Glomerular visceral epithelial cell (primary cell): ENCODE measurements around the gene NECTIN1.

ENCODE experiments used
- DNase-seq: peaks from one replicate; pipeline ENCODE4 v3.0.0-alpha.2; 2016; ENCODE audit errors: extremely low spot score

NECTIN1 gene

DNA sequence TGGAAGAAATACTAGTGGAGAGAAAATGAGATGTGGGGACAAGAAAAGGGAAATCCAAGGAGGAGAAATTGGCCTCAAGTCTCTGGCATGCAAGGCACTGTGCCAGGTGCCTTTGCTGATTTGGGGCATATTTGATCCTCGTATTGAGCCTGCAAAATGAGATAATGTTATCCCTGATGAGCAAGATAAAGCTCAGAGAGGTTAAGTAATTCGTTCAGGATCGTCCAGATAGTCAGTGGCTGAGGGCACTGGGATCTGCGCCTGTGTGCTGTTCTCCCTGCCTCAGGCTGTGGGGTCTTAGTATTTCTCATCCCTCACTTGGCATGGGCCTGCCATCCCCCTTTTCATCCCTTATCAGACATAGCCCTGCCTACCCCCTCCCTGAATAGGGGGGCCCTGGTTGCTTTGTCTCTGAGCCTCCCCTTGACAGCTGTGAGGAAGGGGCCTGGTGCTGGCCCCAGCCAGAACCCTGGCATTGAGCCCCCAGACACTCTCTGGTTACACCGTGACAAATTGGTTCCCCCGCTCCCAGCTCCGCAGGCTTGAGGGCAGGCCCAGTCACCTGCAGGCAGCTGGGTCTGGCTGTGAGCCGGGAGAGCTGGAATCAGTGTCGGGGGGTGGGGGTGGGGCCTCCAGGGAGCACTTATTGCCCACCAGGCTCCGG, 85.7 kb downstream of the NECTIN1 start:
- DNase-seq: no peak

DNA sequence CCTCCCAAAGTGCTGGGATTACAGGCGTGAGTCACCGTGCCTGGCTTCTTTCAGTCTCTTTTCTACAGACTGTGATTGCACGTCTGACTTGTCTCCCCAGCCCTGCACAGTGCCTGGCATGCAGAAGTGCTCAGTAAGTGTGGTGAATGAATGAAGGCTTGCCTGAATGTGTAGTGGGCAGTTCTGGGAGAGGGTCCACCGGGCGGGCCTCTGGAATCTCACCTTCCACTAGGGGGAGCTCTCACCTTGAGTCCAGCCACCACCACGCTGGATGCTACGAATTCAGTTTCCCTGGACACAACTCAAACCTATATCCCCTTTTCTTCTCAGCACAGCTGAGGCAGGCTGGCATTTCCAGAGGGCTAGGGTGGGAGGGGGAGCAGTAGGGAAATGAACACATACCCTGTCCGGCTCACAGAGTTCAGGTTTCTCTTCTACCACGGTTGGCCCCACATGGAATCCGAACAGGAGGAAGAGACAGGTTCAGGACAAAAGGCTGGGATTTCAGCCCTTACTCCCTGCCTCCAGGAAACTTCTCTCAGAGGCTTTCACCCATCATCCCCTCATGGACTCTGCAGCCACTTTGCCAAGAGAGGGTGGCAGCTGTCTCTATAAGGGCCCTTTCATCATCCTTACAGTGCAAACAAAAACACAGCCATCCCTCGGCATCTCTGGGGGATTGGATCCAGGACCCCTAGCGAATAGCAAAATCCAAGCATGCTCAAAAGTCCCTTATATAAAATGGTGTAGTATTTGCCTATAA, 86.8 kb downstream of the NECTIN1 start:
- DNase-seq: peak; percentile 11

DNA sequence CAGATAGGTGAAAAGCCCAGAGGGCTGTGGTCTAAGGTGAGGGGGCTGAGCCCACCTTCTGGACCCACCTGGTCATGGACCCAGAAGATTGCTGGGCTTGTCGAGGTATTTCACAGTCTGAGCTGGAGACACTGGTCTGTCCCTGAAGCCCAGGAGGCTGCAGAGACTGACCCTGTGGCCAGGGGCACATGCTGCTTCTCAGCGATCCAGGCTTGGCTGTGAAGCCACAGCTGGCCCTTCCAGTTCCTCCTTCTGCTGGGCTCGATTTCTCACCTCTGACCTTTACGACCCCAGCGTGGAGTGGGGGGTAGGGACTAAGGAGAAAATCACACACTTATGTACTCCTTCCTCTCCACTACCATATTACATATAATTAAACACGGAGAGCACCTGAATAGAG, 88.5 kb downstream of the NECTIN1 start:
- no peak for DNase-seq

DNA sequence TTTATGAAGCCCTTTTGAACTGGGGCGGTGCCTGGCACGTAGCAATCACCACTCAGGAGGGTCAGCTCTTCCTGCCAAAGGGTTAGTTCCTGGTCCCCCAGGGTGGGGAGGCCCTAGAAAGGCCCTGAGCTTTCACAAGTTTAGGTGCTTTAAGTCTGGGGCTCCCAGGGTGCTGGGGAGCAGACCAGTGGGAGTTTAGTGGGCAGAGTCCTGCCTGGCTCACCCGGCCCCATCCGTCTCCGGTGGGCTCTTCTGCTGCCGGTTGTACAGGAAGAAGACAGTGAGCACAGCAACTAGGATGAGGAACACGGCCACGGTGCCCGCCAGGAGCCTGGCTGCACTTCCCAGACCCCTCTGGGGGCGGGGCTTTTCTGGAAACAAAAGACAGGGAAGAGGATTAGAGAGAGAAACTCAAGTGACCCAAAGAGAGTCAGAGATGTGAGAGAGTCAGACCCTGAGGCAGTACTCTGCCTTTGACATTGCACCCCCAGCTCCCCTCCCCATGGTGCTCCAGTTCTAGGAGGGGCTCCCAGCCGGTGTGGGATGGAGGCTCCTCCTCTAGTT, 89.3 kb downstream of the NECTIN1 start:
- DNase-seq: no peak

DNA sequence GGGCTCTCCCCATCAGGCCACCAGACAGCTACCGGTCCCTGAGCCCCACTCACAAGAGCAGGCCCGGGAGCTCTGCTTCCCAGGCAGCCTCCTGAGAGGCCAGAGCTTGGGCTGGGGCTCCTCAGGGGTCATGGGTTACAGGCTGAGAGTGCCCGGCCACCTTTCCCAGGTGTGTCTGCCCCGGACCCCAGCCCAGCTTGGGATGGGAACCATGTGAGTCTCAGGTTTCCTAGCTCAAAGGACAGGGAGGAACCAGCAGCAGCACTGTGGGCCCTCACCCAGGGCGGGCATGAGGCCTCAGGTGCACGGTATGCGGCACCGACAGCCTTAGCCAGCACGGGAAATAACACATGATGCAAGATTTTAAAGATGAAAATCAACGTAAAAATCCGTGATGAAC, 90.1 kb downstream of the NECTIN1 start:
- no peak for DNase-seq

DNA sequence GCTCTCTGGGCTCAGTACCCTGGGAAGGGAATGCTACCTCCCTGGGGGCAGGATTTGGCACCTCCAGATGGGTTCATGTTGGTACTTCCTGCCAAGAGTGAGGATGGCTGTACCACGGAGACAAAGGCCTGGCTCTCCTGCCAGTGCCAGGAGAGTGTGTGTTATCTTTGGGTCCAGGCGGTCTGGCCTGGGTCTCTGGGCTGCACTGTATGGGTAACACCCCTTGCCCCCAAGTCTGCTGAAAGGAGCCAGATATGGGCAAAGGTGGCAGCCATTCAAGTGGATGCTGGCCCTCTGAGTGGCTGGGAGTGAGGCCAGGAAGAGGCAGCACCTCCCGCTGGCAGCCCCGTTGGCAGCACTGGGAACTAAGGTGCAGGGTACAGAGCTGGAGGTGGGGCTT, 91.5 kb downstream of the NECTIN1 start:
- DNase-seq: no peak

DNA sequence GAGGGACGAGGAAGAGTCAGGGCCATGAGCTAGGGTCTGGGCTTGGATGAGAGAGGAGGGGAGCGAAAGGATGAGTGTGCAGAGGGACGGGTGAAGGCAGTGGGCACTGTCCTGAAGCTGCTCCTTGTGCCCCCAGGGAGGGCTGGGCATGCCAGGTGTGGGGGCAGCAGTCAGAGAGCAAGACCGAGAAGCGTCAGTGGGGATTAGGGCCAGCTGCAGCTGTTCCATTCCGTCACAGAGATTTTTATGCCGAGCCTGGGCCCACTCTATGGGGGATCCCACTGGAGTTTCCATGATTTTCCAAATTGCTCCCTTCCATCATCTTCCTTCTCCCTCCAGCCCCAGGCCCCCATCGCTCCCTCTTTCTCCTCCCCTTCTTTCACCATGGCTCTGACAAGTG, 93.2 kb downstream of the NECTIN1 start:
- no peak for DNase-seq

DNA sequence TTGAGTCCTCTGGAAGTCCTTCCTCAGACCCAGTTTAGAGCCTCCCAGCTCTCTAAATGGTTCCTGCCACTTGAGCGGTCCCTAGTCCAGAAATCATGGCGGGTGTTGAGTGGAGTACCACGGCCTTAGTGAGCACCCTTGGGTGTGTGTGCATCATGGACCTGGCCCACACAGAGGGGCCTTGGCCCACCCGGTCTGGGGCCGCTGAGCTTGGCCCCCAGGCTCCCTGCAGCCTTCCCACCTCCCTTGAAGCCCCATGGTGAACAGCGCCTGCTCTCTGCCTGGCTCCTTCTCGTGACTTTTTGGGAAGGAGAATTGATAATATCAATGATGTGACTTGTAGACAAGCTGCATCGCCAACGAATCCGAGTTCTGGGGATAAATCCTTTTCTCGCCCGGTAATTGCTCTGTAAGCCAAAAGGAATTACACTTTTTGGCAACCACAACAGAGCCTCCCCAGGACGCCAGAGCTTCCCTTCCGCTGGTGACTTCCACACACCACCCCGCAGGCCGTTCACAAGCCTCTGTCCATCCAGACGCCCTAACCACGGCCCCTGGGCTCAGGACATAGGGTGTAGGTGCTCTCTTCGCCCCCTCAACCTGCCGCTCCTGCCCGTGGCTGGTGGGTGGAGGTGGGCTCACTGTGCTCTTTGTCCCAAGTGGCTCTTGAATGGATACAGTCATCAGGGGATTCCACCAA, 93.8 kb downstream of the NECTIN1 start:
- DNase-seq: no peak

DNA sequence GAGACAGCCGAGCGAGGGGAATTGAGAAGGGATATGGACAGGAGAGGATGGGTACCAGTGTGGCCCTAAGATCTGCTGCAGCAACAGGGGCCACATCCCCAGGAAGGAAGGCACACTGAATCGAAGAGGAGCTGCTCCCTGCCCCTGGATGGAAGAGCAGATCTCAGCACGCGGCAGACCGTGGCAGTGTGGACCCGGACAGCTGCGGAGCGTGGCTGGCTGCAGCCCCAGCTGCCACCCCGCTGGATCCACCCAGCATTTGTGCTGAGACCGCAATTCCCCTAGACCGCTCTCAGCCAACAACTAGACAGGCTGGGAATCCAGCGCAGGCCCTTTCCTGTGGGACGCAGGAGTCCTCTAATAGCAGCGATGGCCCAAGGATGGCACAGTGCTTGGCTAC, 94.7 kb downstream of the NECTIN1 start:
- no peak for DNase-seq

DNA sequence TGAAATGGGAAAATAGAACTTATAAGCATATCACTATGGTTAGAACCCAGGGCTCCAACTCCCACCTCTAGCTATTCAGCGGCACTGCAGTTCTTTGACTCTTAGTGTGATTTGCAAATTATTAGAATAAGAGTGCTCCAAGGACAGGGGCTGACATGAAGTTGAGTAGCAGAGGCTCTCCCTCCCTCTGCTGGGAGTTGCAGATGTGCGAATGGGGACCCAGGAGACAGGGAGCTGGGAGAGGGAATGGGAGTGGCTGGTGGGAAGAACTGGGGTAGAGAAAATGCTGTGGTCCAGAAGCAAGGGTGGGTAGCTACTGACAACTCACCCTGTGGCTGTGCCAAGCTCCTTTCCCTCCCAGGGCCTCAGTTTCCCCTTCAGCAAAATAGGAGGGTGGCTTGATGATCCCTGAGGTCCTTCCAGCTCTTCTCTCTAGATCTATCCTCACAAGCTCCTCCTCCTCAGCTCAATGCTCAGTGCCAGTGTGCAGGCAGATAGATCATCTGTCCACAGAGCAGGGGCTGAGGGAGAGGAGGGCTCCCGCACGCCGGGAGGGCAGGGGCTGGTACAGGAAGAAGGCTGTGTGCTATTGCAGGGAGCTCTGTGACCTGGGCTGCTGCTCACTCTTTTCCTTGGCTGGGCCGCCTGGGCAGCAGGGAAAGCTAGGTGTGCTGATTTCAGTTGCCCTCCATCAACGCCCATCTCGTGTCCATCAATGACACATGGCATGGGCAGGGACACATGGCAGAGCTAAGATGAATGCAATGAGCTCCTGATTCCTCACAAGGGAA, 99.0 kb downstream of the NECTIN1 start:
- no peak for DNase-seq

DNA sequence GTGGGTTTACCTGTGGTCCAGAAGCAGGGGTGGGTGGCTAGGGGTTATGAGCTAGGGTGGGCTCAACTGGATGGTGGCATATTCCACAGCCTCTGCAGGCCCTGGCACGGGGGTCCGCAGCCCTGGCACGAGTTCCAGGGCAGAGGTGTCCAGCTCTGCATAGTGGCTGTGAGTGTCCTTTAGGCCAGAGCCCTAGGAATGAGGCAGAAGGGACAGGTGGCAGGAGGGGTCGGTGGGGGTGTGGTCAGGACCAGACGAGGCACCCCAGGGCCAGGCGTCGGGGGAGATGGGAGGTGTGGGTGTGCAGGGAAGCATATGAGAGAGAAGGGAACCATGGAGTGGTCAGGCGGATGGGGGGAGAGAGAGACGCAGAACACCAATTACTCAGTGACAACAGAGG, 99.9 kb downstream of the NECTIN1 start:
- DNase-seq: no peak

DNA sequence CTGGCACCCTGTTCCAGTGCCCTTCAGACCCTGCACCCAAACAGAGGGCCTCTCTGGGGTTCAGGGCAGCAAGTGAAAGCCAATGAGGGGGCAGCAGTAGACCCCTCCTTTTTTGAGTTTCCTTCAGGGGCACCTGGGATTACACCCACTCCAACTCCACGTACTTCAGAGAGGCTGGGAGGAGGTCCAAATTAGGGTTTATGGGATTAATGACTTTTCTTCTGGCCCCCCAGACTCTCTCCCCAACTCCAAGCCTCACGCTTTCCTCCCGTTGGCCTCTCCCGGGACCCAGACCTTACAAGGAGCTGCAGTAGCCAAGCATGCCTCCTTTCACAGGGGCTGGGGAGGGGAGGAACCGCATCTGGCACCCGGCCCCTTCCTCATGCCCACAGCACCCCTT, 101.7 kb downstream of the NECTIN1 start:
- no peak for DNase-seq

DNA sequence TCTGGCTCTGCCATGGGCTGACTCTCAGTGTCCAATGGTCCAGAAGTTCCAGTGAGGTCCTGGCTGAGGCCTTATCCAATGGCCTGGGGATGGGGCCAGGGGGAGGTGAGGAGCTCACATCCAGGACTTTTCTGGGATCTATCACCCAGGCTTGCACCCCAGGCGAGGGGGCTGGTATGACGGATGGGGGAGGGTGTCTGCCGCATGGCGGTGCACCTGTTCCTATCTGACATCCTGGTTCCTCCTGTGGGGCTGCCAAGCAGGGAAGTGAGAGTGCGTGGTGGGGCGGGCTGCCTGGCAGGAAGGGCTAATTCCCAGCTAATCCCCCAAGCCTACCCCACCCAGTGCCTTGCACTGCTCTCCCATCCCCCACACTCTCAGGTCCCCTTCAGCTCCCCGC, 102.1 kb downstream of the NECTIN1 start:
- DNase-seq: no peak

DNA sequence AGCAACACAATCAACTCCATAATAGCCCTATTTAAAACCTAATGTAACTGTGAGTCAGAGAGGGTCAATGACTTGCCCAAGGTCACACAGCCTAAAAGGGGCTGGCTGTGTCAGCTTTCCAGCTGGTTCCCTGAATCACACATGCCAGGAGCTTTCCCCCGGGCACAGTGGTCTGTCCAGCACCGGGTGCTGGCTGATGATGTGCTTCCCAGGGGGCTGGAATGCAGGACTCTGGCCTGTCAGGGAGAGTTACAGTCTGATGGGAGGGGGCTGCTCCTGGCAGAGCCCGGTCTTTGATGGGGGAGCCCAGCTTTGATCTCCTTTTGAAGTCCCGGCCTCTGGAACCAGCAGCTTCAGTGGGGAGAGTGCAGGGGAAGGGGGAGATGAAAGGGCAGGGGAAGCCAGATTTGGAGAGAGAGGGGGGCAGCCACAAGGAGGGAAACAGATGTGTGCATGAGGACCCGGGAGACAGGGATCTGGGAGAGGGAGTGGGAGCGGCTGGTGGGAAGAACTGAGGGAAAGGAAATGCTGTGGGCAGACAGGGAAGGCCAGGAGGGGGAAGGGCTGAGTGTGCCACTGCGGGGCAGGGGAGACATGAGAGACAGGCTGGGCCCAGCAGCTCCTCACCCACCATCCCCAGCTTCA, 102.7 kb downstream of the NECTIN1 start:
- no peak for DNase-seq

DNA sequence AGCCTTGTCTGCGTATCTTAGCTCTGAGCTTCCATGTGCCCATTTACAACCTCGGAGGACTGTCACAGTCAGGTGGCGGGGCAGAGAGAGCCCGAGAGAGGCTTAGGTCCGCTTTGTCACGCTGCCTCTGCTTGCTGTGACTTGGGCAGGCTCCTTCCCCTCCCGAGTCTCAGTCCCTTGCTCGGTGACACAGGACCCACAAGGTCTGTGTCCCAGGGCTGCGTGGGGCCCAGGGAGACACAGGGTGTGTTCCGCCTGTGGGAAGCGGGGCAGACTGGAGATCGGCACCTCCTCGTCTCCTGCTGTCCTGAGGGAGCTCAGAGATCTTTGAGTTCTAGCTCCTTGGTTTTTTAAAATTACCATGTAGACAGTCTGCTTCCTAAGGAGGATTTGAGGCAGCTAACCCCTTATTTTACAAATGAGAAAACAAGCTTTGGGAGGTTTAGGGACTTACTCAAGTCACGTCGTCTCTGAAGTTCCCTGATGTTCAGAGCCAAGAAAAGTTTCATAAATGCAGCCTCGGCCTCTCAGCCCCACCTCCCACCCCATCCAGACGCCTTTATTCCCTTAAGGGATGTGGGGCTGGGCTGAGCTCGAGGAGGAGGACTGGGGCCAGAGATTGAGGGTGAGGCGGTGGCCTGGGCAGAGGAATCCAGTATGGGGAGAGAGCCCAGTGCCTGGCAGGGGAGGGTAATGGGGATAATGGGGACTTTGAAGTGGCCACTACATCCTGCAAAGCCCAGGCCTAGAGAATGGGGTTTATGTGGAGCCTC, 103.6 kb downstream of the NECTIN1 start:
- DNase-seq: no peak

DNA sequence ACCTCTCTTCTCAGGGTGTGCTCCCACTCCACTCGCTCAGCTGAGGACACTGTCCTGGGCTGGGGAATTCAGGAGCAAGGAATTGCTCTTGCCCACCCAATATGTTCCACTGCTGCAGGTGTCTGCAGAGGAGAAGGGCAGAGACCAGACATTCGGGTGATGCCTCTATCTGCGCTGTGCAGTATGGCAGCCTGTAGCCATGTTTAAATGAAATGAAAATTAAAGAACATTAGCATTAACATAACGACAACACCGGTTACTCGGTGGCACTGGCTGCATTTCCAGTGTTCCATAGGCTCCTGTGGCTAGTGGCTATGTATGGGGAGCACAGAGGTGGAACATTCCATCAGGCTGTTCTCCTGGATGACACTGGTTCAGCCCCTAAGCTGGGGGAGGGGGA, 104.4 kb downstream of the NECTIN1 start:
- no peak for DNase-seq

DNA sequence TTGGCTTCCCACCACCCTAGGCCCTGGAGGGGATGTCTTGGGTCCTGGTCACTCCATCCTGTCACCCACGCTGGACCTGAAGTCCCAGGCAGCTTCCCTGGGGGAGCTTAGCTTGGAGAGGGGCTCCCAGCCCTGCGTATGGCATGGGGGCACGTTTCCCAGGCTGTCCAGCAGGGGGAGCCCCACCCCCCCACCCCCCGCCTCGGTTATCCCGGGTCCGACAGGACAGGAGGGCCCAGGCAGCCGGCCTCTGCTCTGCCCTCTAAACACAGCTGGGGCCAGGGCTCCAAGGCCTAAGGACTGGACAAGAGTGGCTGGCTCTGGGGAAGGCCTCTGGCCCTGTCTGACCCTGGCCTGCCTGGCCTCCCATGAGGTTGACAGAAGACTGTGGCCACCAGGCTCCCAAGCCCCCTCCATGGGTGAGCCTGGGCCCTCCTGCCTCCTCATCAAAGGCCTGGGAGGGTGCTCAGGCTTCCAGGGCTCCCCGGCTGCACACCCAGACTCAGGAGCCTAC, 104.8 kb downstream of the NECTIN1 start:
- peak; percentile 3 for DNase-seq

DNA sequence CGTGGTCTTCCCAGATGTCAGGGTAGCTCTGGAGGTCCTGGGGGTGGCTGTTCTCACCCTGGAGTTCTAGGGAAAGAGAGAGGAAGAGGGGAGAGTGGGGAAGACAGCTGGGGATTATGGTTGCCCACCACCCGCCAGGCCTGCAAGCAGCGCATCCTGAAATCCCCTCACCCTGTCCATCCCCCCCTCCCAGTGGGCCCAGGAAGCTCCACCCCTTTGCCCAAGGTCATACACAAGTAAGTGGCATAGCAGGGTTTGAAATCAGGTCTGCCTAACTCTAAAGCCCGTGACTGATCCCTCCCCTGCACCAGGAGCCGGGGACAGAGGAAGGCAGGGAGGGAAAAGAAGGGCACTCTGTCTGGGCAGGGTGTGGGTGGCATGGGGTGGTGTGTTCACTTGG, 105.3 kb downstream of the NECTIN1 start:
- no peak for DNase-seq

DNA sequence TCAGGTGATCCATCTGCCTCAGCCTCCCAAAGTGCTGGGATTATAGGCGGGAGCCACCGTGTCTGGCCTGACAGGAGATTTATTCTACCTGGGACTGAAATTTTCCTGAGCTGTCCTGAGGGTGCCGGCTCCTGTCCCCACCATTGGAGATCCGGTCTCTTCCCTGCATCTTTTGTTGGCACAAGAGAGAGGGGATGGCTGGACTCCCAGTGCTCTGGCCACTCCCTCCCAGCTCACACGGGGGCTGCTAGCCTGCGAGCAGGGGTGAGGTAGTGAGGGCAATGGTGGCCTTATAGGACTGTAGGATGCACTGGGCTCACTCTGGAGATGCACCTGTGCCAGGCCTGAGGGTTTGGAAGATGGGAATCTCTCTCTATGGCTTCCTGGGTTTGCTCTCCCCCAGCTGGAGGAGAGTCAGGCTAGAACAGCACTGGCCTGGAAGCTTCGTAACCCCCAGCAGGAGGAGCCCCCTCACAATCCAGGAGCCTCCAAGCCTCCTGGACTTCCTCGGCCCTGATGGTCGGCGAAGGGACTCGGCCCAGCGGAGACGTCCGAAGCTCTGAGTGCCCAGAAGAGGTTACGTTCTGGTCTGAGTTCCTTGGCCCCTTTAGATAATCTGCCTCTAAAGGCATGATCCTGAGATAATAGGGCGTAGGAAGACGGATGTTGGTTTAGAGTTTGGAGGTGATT, 106.4 kb downstream of the NECTIN1 start:
- no peak for DNase-seq

DNA sequence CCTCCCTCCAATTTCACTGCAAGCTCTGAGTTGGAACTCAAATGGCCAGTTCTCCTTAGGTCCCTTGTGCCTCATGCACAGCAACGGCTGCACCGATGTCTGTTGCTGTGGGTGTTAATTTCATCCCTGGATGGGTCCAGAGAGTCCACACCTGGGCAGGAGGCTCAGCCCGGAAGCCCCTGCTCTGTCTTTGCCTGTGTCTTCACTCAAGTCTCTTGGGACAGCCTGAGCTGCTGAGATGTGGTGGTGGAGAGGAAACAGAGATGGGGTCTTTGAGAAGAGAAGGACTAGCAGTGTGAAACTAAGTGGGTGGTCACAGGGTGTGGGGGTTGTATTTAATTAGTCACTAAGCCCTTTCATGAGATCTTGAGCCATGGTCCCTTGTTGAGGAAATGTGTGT, 109.3 kb downstream of the NECTIN1 start:
- DNase-seq: no peak
